H1 (cell line): ENCODE data around the gene CRYBG1. TPM values are rescaled to one million over a fixed set of nuclear protein-coding genes. Genes with fewer than 3 reads are reported as not detected.

Experiments
- CTCF ChIA-PET: fragments of 300-600 bp; sonication (Branson Sonifier 250); formaldehyde crosslinking; loops from one replicate; lab custom pipeline; 2021; ENCODE audit not compliant: partially characterized antibody; lab: Charles Lee
- POLR2A ChIA-PET: fragments of 300-600 bp; sonication (Branson Sonifier 250); formaldehyde crosslinking; loops from one replicate; lab custom pipeline; 2021; ENCODE audit warnings: inconsistent platforms; ENCODE audit not compliant: partially characterized antibody; lab: Charles Lee
- DNase-seq, 2 experiments: peaks; one replicate each; pipeline versions ENCODE4 v3.0.0 to v3.0.0-alpha.2; 2010 to 2022; ENCODE audit warnings: low spot score in 2 of 2, low read depth in 1 of 2, mixed read lengths in 1 of 2
- FAIRE-seq: peaks from 2 replicates; lab custom pipeline; 2011; peaks lifted over from hg19 to GRCh38; lab: Jason Lieb, UNC
- H2AFZ ChIP-seq: 2 replicates; pipeline ENCODE4 v1.8.1; 2012; ENCODE audit warnings: low read length, inconsistent platforms
- H2AK5ac ChIP-seq: 2 replicates; pipeline ENCODE4 v1.6.1; 2013; ENCODE audit warnings: low read depth, low read length
- H2BK120ac ChIP-seq: replicated peaks from 2 replicates; pipeline ENCODE3; 2013; ENCODE audit warnings: low read depth, low read length, inconsistent platforms
- H2BK12ac ChIP-seq: 2 replicates; pipeline ENCODE4 v1.6.1; 2013; ENCODE audit warnings: low read depth, low read length
- H2BK15ac ChIP-seq: 2 replicates; pipeline ENCODE4 v1.6.1; 2013; ENCODE audit warnings: low read length
- H2BK20ac ChIP-seq: 2 replicates; pipeline ENCODE4 v1.6.1; 2013; ENCODE audit warnings: low read length
- H2BK5ac ChIP-seq: 2 replicates; pipeline ENCODE4 v1.6.1; 2013; ENCODE audit warnings: low read depth, low read length
- H3K14ac ChIP-seq: 2 replicates; pipeline ENCODE4 v1.6.1; 2013; ENCODE audit warnings: inconsistent platforms; ENCODE audit not compliant: insufficient read length
- H3K18ac ChIP-seq: 2 replicates; pipeline ENCODE4 v1.6.1; 2013; ENCODE audit warnings: low read length; ENCODE audit errors: extremely low read depth
- H3K23ac ChIP-seq: 2 replicates; pipeline ENCODE4 v1.6.1; 2013; ENCODE audit warnings: inconsistent platforms; ENCODE audit not compliant: insufficient read length
- H3K23me2 ChIP-seq: 2 replicates; pipeline ENCODE4 v1.6.1; 2013; ENCODE audit warnings: low read depth, low read length
- H3K27ac ChIP-seq: 2 replicates; pipeline ENCODE4 v1.6.1; 2011; ENCODE audit warnings: low read depth, low read length, inconsistent platforms
- H3K27me3 ChIP-seq, 4 experiments: replicated peaks in 1 of 4; 1 replicate in 1 of 4; 2 replicates in 3 of 4; pipeline versions ENCODE4 v1.6.1 to v1.8.1; 2011 to 2013; ENCODE audit warnings: low read length in 3 of 4, mild to moderate bottlenecking in 3 of 4, inconsistent platforms in 2 of 4, mixed read lengths in 2 of 4, moderate library complexity in 1 of 4; ENCODE audit not compliant: control insufficient read depth in 3 of 4, insufficient read depth in 3 of 4; ENCODE audit errors: extremely low read depth in 1 of 4
- H3K36me3 ChIP-seq, 4 experiments: 2 replicates each; pipeline versions ENCODE4 v1.6.1 to v1.8.1; 2011 to 2013; ENCODE audit warnings: mild to moderate bottlenecking in 4 of 4, low read length in 3 of 4, moderate library complexity in 2 of 4, control low read depth in 1 of 4, inconsistent platforms in 1 of 4; ENCODE audit not compliant: insufficient read depth in 4 of 4, control insufficient read depth in 2 of 4
- H3K4ac ChIP-seq: replicated peaks from 2 replicates; pipeline ENCODE3; 2013; ENCODE audit warnings: low read length, low read depth, mixed read lengths, inconsistent platforms; ENCODE audit not compliant: insufficient read length
- H3K4me1 ChIP-seq, 4 experiments: replicated peaks in 1 of 4; 1 replicate in 1 of 4; 2 replicates in 3 of 4; pipeline versions ENCODE4 v1.6.1 to v1.8.1; 2011 to 2013; ENCODE audit warnings: low read length in 3 of 4, inconsistent platforms in 2 of 4, mixed read lengths in 1 of 4; ENCODE audit not compliant: insufficient read depth in 4 of 4, control insufficient read depth in 3 of 4
- H3K4me2 ChIP-seq, 2 experiments: 2 replicates each; pipeline versions ENCODE4 v1.6.1 to v1.8.1; 2011 to 2013; ENCODE audit warnings: low read depth in 2 of 2, low read length in 2 of 2, control low read depth in 1 of 2, inconsistent platforms in 1 of 2, mild to moderate bottlenecking in 1 of 2; ENCODE audit not compliant: insufficient read depth in 1 of 2
- H3K4me3 ChIP-seq, 4 experiments: fragments of 200-600, 300-600 bp in 1 of 4; sonication (generic), shearing (Covaris generic), sonication (Bioruptor Twin) in 1 of 4; 2 replicates each; pipeline versions ENCODE4 v1.5.1 to v1.8.1; 2011 to 2016; ENCODE audit warnings: low read length in 4 of 4, low read depth in 3 of 4, control low read depth in 2 of 4, inconsistent platforms in 2 of 4, mild to moderate bottlenecking in 2 of 4, mixed read lengths in 1 of 4, moderate library complexity in 1 of 4; ENCODE audit not compliant: insufficient read depth in 2 of 4; ENCODE audit errors: extremely low read depth in 1 of 4
- H3K56ac ChIP-seq: replicated peaks from 2 replicates; pipeline ENCODE3; 2013; ENCODE audit warnings: low read depth, mild to moderate bottlenecking, mixed read lengths, low read length, inconsistent platforms; ENCODE audit not compliant: insufficient read length
- H3K79me1 ChIP-seq: 2 replicates; pipeline ENCODE4 v1.6.1; 2013; ENCODE audit warnings: low read depth, low read length, control low read depth
- H3K79me2 ChIP-seq, 2 experiments: 2 replicates each; pipeline versions ENCODE4 v1.6.1 to v1.8.1; 2012 to 2013; ENCODE audit warnings: low read length in 2 of 2, mild to moderate bottlenecking in 2 of 2, inconsistent platforms in 1 of 2; ENCODE audit not compliant: insufficient read depth in 2 of 2, control insufficient read depth in 1 of 2
- H3K9ac ChIP-seq, 4 experiments: replicated peaks in 1 of 4; 1 replicate in 1 of 4; 2 replicates in 3 of 4; pipeline versions ENCODE4 v1.6.1 to v1.8.1; 2011 to 2013; ENCODE audit warnings: low read depth in 3 of 4, low read length in 3 of 4, control low read depth in 2 of 4, mild to moderate bottlenecking in 2 of 4, moderate library complexity in 2 of 4, inconsistent platforms in 1 of 4; ENCODE audit errors: extremely low read depth in 1 of 4
- H3K9me3 ChIP-seq, 2 experiments: 2 replicates each; pipeline versions ENCODE4 v1.6.1 to v1.8.1; 2012 to 2013; ENCODE audit warnings: mild to moderate bottlenecking in 2 of 2, moderate library complexity in 2 of 2, control low read depth in 1 of 2, inconsistent platforms in 1 of 2, low read depth in 1 of 2, low read length in 1 of 2, mixed read lengths in 1 of 2; ENCODE audit not compliant: insufficient read depth in 2 of 2
- H4K20me1 ChIP-seq, 2 experiments: replicated peaks in 1 of 2; 2 replicates each; pipeline versions ENCODE3 to v1.8.1; 2011 to 2013; ENCODE audit warnings: inconsistent platforms in 2 of 2, low read length in 2 of 2, mild to moderate bottlenecking in 1 of 2; ENCODE audit not compliant: insufficient read depth in 2 of 2, control insufficient read depth in 1 of 2
- H4K5ac ChIP-seq: 2 replicates; pipeline ENCODE4 v1.6.1; 2013; ENCODE audit warnings: low read length, low read depth, mixed read lengths, inconsistent platforms; ENCODE audit not compliant: insufficient read length
- H4K8ac ChIP-seq: 2 replicates; pipeline ENCODE4 v1.8.0; 2013; ENCODE audit warnings: mild to moderate bottlenecking, moderate library complexity, low read length, inconsistent platforms; ENCODE audit not compliant: insufficient read depth; ENCODE audit errors: extremely low read depth
- H4K91ac ChIP-seq: replicated peaks from 2 replicates; pipeline ENCODE3; 2013; ENCODE audit warnings: low read length, mixed read lengths, inconsistent platforms; ENCODE audit not compliant: insufficient read length
- CBX5 ChIP-seq: fragments of 300-800, 300-1000 bp; sonication (generic); IDR thresholded peaks from 2 replicates; pipeline ENCODE4 v1.7.1; 2016; ENCODE audit warnings: antibody characterized with exemption, low read length, low read depth
- CBX8 ChIP-seq: fragments of 300-800, 300-1000 bp; sonication (generic); IDR thresholded peaks from 2 replicates; pipeline ENCODE4 v1.7.1; 2016; ENCODE audit warnings: low read depth, low read length, borderline replicate concordance
- EGR1 ChIP-seq: IDR thresholded peaks from 2 replicates; pipeline ENCODE4 v1.6.1; 2011; ENCODE audit warnings: low read depth, low read length, borderline replicate concordance
- EP300 ChIP-seq, 2 experiments: IDR thresholded peaks; 1 replicate in 1 of 2; 2 replicates in 1 of 2; pipeline ENCODE4 v1.6.1; 2011 to 2012; ENCODE audit warnings: low read depth in 2 of 2, low read length in 2 of 2, mild to moderate bottlenecking in 2 of 2, borderline replicate concordance in 1 of 2, inconsistent platforms in 1 of 2, moderate library complexity in 1 of 2
- HDAC6 ChIP-seq: IDR thresholded peaks from one replicate; pipeline ENCODE4 v1.7.1; 2012; ENCODE audit warnings: low read depth, mild to moderate bottlenecking, inconsistent platforms, low read length, moderate library complexity
- KDM5A ChIP-seq: fragments of 200-600 bp; IDR thresholded peaks from 2 replicates; pipeline ENCODE4 v1.7.1; 2012; ENCODE audit warnings: mild to moderate bottlenecking, low read length, inconsistent platforms, mixed read lengths
- MAFK ChIP-seq: IDR thresholded peaks from 2 replicates; pipeline ENCODE4 v1.6.1; 2012; ENCODE audit warnings: low read depth, mild to moderate bottlenecking, improper control_type of control experiment, low read length
- PHF8 ChIP-seq: fragments of 200-600 bp; sonication (generic); conservative IDR thresholded peaks from 2 replicates; pipeline ENCODE4 v1.7.1; 2012; ENCODE audit warnings: low read depth, mild to moderate bottlenecking, inconsistent platforms, low read length, moderate library complexity
- SIRT6 ChIP-seq: IDR thresholded peaks from one replicate; pipeline ENCODE4 v1.7.1; 2012; ENCODE audit warnings: low read length, inconsistent platforms
- SIX5 ChIP-seq: IDR thresholded peaks from 2 replicates; pipeline ENCODE4 v1.6.1; 2011; ENCODE audit warnings: mild to moderate bottlenecking, low read depth, low read length
- SUZ12 ChIP-seq: fragments of 200-600 bp; sonication (generic); IDR thresholded peaks from 2 replicates; pipeline ENCODE4 v1.6.1; 2012; ENCODE audit warnings: mild to moderate bottlenecking, inconsistent platforms, low read length, moderate library complexity, mixed read lengths
- TAF1 ChIP-seq: IDR thresholded peaks from 2 replicates; pipeline ENCODE4 v1.6.1; 2011; ENCODE audit warnings: mild to moderate bottlenecking, low read depth, low read length
- WGBS, 2 experiments: shearing (Covaris generic) in 1 of 2; methylation state at CpG; one replicate each; pipeline versions ENCODE4 v1.1.6 to v1.1.7; 2013 to 2015; ENCODE audit warnings: low lambda C conversion rate in 2 of 2, mixed read lengths in 2 of 2, inconsistent platforms in 1 of 2, low coverage in 1 of 2, missing lambda C conversion rate in 1 of 2; ENCODE audit not compliant: insufficient replicate concordance in 2 of 2, insufficient coverage in 1 of 2, insufficient read length in 1 of 2; ENCODE audit errors: extremely low coverage in 1 of 2, missing lambda C conversion rate in 1 of 2; 5-methylcytosine and 5-hydroxymethylcytosine counted together
- polyA plus RNA-seq, 7 experiments: library from polyadenylated mRNA; depleted of rRNA in 3 of 7; stranded (reverse) in 5 of 7; unstranded in 2 of 7; fragments of >200 nt in 5 of 7; fragments of 200-250 nt in 2 of 7; gene quantifications; 1 replicate in 5 of 7; 2 replicates in 1 of 7; 4 replicates in 1 of 7; pipeline versions ENCODE4 v1.2.1 to v1.2.3, GENCODE V29; 2011 to 2013; ENCODE audit warnings: missing spikeins in 2 of 7, mixed read lengths in 2 of 7
- total RNA-seq: library from RNA; stranded (reverse); fragmentation: NEBNext Ultra II Directional; extraction: Animal tissue kit (Norgen Biotek cat#: 25700); gene quantifications from 2 replicates; pipeline ENCODE4 v1.2.1, GENCODE V29; 2021
- TF ChIP-seq, protein P1 (sequence below): IDR thresholded peaks from 2 replicates; pipeline ENCODE4 v1.6.1; 2012; ENCODE audit warnings: inconsistent platforms
- TF ChIP-seq, protein P2 (sequence below): IDR thresholded peaks from 2 replicates; pipeline ENCODE4 v1.6.1; 2011; ENCODE audit warnings: low read depth, mild to moderate bottlenecking, low read length; ENCODE audit not compliant: insufficient read depth

The CRYBG1 gene
- total and polyA plus RNA-seq, 2 of the 8 experiments (the other 6 are each of a cell fraction or from before 2014, with no cell fraction given) = 2.2 to 11.6 TPM

DNA sequence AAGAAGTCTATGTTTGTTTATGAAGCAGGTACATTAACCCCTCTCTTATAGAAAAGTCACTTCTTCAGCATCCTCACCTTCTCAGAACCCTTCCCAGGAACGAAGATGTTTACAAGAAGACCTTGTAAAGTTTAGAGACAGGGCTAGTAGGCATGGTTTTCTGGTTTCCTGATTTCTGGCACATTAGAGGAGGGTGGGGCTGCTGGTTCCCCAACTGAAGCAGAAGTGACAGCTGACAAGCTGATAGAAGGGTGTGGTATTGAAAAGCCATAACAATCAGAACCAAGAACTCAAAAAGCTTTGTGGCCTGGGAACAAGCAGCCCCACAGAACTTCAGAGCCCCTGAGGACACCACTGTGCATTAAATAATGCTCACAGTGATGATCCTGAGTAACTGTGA is 177.6 kb downstream of the CRYBG1 start:
- Histone ChIP-seq H2BK12ac (no peak overlapping the region), H3K4me1 (peaks cover 0 to 4% (median 0%) of the 10 kb centered on the region in 4 experiments; a peak in 1 of 7 replicates), H3K14ac (no peak overlapping the region), H3K27ac (no peak overlapping the region), H2BK15ac (no peak overlapping the region), H3K4me3 (no peak overlapping the region), H3K36me3 (no peaks in the 10 kb centered on the region), H3K4me2 (no peak overlapping the region), H3K23ac (no peak overlapping the region), H2BK20ac (no peak overlapping the region), H4K91ac (no peak overlapping the region), H3K9me3 (no peaks in the 10 kb centered on the region), H3K18ac (no peak overlapping the region), H4K8ac (no peak overlapping the region), H2BK5ac (no peak overlapping the region), H4K20me1 (no peaks in the 10 kb centered on the region), H4K5ac (no peak overlapping the region), H3K27me3 (no peaks in the 10 kb centered on the region), H3K4ac (no peak overlapping the region), H2BK120ac (no peak overlapping the region), H3K79me1 (no peaks in the 10 kb centered on the region), H3K9ac (no peak overlapping the region), H2AK5ac (no peak overlapping the region), H3K56ac (no peak overlapping the region)
- WGBS, 2 experiments = 88% methylated on average over 1 of the region's 1 CpG; no CpG with 5 or more reads in 1 of the 2 experiments
- CTCF ChIA-PET = interaction anchor here (1.1 kb wide), 1 partner anchor 26 kb away, joined by 3 read pairs; no protein-coding TSS in a partner anchor
- FAIRE-seq (no peak), DNase-seq (no peak)
- POLR2A ChIA-PET = no interaction called here
- TF ChIP-seq CBX5 (no peak), KDM5A (no peak), SUZ12 (no peak), EP300 (IDR thresholded peaks at IDR 0.05; ENCODE audit: borderline replicate concordance in 1 of 2, low read depth in 2 of 2, low read length in 2 of 2) (no peak), EGR1 (no peak), MAFK (no peak), SIRT6 (no peak), HDAC6 (no peak), CBX8 (no peak), SIX5 (no peak), PHF8 (no peak), TAF1 (no peak)
- TF ChIP-seq, protein P1, sequence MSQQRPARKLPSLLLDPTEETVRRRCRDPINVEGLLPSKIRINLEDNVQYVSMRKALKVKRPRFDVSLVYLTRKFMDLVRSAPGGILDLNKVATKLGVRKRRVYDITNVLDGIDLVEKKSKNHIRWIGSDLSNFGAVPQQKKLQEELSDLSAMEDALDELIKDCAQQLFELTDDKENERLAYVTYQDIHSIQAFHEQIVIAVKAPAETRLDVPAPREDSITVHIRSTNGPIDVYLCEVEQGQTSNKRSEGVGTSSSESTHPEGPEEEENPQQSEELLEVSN = no peak
- TF ChIP-seq, protein P2, sequence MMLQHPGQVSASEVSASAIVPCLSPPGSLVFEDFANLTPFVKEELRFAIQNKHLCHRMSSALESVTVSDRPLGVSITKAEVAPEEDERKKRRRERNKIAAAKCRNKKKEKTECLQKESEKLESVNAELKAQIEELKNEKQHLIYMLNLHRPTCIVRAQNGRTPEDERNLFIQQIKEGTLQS = no peak
- TF ChIP-seq, all 59 proteins: peak for 0
- H3K79me2 ChIP-seq = no peaks in the 10 kb centered on the region
- H3K23me2 ChIP-seq = no peaks in the 10 kb centered on the region
- no peak overlapping the region for H2AFZ ChIP-seq
